Upper lobe of left lung (tissue), 4 donors: ENCODE data around the gene TMEM186.

Experiments
- CTCF ChIP-seq, 6 experiments: fragments of 450-650 bp in 4 of 6; fragments of 200-600 bp in 2 of 6; sonication (generic) in 2 of 6; IDR thresholded peaks; one replicate each; pipeline ENCODE4 v1.5.1; 2016 to 2019; ENCODE audit warnings: antibody characterized with exemption in 6 of 6
- POLR2A ChIP-seq, 4 donors: fragments of 450-650 bp; IDR thresholded peaks; one replicate each; pipeline ENCODE4 v1.5.1; 2016 to 2017; ENCODE audit warnings: antibody characterized with exemption in 4 of 4, mild to moderate bottlenecking in 2 of 4

- no peak for TF ChIP-seq CTCF (IDR thresholded peaks at IDR 0.05)
- TF ChIP-seq POLR2A (IDR thresholded peaks at IDR 0.05) = no peak
Observed at GRCh38 chr16:8808613-8809353, 11.3 kb upstream of the TMEM186 start.
